ENCODE results near the gene DDX46. TPM values are rescaled to one million over a fixed set of nuclear protein-coding genes. Genes with fewer than 3 reads are reported as not detected.
"Not testable (repeated sequence)": the region's sequence is repeated elsewhere in the genome, so short reads cannot be mapped to it uniquely, and the experiment has no call there.

The DDX46 gene, protein sequence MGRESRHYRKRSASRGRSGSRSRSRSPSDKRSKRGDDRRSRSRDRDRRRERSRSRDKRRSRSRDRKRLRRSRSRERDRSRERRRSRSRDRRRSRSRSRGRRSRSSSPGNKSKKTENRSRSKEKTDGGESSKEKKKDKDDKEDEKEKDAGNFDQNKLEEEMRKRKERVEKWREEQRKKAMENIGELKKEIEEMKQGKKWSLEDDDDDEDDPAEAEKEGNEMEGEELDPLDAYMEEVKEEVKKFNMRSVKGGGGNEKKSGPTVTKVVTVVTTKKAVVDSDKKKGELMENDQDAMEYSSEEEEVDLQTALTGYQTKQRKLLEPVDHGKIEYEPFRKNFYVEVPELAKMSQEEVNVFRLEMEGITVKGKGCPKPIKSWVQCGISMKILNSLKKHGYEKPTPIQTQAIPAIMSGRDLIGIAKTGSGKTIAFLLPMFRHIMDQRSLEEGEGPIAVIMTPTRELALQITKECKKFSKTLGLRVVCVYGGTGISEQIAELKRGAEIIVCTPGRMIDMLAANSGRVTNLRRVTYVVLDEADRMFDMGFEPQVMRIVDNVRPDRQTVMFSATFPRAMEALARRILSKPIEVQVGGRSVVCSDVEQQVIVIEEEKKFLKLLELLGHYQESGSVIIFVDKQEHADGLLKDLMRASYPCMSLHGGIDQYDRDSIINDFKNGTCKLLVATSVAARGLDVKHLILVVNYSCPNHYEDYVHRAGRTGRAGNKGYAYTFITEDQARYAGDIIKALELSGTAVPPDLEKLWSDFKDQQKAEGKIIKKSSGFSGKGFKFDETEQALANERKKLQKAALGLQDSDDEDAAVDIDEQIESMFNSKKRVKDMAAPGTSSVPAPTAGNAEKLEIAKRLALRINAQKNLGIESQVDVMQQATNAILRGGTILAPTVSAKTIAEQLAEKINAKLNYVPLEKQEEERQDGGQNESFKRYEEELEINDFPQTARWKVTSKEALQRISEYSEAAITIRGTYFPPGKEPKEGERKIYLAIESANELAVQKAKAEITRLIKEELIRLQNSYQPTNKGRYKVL
- 17.8 and 28.0 TPM in 2 replicates for total RNA-seq (2014; rRNA removed; shearing (Covaris generic))

- DNase-seq (ENCODE audit: low read depth): peak; percentile 90
These were observed at the start of gene DDX46 for GRCh38 chr5:134758504-134759341. Gene DDX46 (plus strand): TSS chr5:134758779. CDS start chr5:134758939, 160 bp downstream.

GRCh38 chr5:134714120-134714519 lies 44.5 kb upstream of the DDX46 start:
- no peak for DNase-seq (ENCODE audit: low read depth)

GRCh38 chr5:134714541-134714940 lies 44.0 kb upstream of the DDX46 start:
- DNase-seq (ENCODE audit: low read depth): no peak

GRCh38 chr5:134715466-134715865 lies 43.1 kb upstream of the DDX46 start:
- DNase-seq (ENCODE audit: low read depth): not testable (repeated sequence)

- DNase-seq (ENCODE audit: low read depth): no peak
These were observed 33.7 kb upstream of the DDX46 start for GRCh38 chr5:134724872-134725271.

DNA sequence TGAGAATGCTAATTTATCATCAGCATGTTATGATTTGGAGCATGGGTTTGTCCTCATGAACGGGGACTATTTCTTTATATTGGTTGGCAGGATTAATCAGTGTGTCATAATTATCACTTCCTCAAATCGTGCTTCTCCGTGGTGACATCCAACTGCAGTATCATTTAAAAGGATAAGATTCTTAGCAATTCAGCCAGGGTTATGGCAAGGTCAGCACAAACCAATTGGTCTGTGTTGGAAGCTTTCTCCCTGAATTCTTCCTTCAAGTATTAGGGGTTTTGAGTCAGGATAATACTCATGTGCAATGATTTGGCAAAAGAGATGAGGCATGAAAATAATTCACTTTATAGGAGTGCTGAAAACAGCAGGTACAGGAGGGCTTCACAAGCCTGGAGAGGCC lies 25.8 kb upstream of the DDX46 start:
- no peak for DNase-seq (ENCODE audit: low read depth)

GRCh38 chr5:134735243-134735642 lies 23.3 kb upstream of the DDX46 start:
- DNase-seq (ENCODE audit: low read depth): no peak

GRCh38 chr5:134736173-134736812 lies 22.3 kb upstream of the DDX46 start:
- DNase-seq (ENCODE audit: low read depth): no peak

DNA sequence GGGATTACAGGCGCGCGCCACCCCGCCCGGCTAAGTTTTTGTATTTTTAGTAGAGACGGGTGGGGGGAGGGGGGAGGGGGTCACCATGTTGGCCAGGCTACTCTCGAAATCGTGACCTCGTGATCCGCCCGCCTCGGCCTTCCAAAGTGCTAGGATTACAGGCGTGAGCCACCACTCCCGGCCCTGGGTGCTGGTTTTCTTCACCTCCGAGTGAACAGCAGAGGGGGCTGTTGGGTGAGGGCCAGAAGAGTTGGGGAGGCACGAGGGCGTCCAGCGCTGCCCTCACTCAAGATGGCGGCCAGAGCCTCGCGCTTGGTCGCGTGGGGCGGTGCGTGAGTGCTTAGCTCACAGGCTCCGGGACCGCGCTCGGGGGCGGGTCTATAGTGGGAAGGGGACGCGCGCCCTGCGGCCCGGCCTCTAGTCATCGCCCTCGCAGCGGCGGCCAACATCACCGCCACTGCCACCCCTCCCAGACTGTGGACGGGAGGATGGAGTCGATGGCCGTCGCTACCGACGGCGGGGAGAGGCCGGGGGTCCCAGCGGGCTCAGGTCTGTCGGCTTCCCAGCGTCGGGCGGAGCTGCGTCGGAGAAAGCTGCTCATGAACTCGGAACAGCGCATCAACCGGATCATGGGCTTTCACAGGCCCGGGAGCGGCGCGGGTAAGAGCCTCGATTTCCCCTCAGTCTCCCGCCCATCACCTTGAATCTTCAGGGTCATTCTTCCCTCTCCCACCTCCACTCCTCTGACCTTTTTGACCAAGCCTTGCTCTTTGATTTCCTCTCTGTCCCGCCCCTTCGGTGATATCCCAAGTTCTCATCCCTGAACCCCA lies 20.2 kb upstream of the DDX46 start, which contains the start of gene CAMLG:
Gene CAMLG (plus strand): TSS at position 416 of the 830 bp plus-strand sequence. CDS start 73 bp downstream, at position 489.
- peak; percentile 95 for DNase-seq (ENCODE audit: low read depth)

GRCh38 chr5:134738963-134739661 lies 19.5 kb upstream of the DDX46 start:
- peak; percentile 41 for DNase-seq (ENCODE audit: low read depth)

GRCh38 chr5:134741052-134741451 lies 17.5 kb upstream of the DDX46 start:
- DNase-seq (ENCODE audit: low read depth): no peak

DNA sequence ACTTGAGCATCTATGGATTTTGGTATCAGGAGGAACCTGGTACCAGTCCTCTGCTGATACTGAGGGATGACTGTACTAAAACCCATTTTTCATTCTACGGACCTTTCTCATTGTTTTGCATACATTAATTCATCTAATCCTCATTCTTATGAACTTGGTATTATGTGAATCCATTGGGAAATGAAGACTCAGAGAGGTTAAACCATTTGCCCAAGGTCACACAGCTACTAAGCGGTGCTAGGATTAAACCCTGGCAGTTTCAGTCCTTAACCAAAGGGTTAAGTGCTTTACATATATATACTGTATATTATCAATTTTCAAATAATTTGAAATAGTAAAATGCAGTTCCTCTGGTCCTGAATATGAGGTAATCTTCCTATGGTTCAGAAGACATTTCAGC lies 16.4 kb upstream of the DDX46 start:
- no peak for DNase-seq (ENCODE audit: low read depth)

DNA sequence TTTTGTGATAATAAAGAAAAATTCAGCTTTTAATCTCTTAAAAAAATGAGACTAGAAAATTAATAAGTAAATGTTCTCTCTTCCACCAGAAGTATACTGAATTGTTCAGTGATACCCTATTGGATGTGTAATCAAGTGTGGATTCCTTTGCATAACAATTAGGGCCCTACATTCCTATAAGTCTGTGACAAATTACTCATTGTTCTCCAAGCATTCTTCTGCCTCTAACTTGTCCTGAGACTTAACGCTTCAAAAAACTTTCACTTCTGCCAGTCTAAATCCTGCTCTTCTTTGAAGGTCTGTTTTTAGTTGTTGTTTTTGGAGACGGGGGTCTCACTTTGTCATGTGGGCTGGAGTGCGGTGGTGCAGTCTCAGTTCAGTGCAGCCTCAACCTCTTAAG lies 9.2 kb upstream of the DDX46 start:
- no peak for DNase-seq (ENCODE audit: low read depth)

- no peak for DNase-seq (ENCODE audit: low read depth)
These were observed 439 bp upstream of the DDX46 start for GRCh38 chr5:134758176-134758503.

- not testable (repeated sequence) for DNase-seq (ENCODE audit: low read depth)
These were observed 9.1 kb downstream of the DDX46 start for GRCh38 chr5:134767528-134768291.

DNA sequence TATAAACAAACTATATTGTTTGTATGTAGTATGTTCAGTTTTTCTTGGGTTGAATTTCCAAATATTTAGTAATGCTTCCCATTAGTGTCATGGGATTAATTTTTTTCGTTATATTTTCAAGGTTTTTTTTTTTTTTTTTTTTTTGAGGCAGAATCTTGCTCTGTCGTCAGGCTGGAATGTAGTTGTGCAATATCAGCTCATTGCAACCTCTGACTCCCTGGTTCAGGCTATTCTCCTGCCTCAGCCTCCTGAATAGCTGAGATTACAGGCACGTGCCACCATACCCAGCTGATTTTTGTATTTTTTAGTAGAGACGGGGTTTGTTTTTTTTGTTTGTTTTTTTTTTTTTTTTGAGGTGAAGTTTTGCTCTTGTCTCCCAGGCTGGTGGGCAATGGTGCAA lies 10.6 kb downstream of the DDX46 start:
- DNase-seq (ENCODE audit: low read depth): no peak

DNA sequence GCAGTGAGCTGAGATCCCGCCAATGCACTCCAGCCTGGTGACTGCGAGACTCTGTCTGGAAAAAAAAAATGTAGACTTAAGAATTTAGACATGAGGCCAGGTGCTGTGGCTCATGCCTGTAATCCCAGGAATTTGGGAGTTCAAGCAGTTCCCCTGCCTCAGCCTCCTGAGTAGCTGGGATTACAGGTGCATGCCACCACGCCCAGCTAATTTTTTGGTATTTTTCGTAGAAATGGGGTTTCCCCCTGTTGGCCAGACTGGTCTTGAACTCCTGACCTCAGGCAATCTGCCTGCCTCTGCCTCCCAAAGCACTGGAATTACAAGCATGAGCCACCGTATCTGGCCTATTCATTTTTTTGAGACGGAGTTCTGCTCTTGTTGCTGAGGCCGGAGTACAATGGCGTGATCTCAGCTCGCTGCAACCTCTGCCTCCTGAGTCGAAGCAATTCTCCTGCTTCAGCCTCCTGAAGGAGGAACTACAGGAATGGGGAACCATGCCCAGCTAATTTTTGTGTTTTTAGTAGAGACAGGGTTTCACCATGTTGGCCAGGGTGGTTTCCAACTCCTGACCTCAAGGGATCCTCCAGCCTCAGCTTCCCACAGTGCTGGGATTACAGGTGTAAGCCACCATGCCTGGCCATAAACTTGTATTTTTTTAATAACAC lies 14.0 kb downstream of the DDX46 start:
- DNase-seq (ENCODE audit: low read depth): no peak

GRCh38 chr5:134777366-134777765 lies 18.8 kb downstream of the DDX46 start:
- no peak for DNase-seq (ENCODE audit: low read depth)

All from RPMI7951 (cell line).